ENCODE results near the gene PIGK.

- no peak for TF ChIP-seq CTCF (IDR thresholded peaks at IDR 0.05; ENCODE audit: low read depth, low read length)
- TF ChIP-seq MYC (IDR thresholded peaks at IDR 0.05; ENCODE audit: low read depth, low read length) = no peak
- TF ChIP-seq, protein P1, sequence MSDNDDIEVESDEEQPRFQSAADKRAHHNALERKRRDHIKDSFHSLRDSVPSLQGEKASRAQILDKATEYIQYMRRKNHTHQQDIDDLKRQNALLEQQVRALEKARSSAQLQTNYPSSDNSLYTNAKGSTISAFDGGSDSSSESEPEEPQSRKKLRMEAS (IDR thresholded peaks at IDR 0.05; ENCODE audit: low read depth, low read length) = no peak
- TF ChIP-seq POLR2A (IDR thresholded peaks at IDR 0.05; ENCODE audit: extremely low read depth, insufficient read length) = no peak
Measured at GRCh38 chr1:77200293-77200692, 18.9 kb downstream of the PIGK start.
